HepG2 (cell line): Measurements from ENCODE around the gene CIAO3. TPM values are rescaled to one million over a fixed set of nuclear protein-coding genes. Genes with fewer than 3 reads are reported as not detected.

ENCODE experiments used
- AGO1 ChIP-seq: fragments of 200-400 bp; formaldehyde crosslinking; IDR thresholded peaks from 2 replicates; pipeline ENCODE4 v1.6.1; 2017; ENCODE audit warnings: mild to moderate bottlenecking, low read depth, low read length, moderate library complexity; ENCODE audit not compliant: poor library complexity, severe bottlenecking
- ARID5B ChIP-seq: IDR thresholded peaks from 2 replicates; pipeline ENCODE4 v1.4.0; 2020; ENCODE audit warnings: mild to moderate bottlenecking, missing genetic modification reagents
- EEA1 ChIP-seq: sonication (generic); formaldehyde crosslinking; IDR thresholded peaks from 2 replicates; pipeline ENCODE4 v1.5.1; 2020; ENCODE audit warnings: mild to moderate bottlenecking, missing genetic modification reagents, borderline replicate concordance
- HOXA7 ChIP-seq: sonication (generic); formaldehyde crosslinking; IDR thresholded peaks from 2 replicates; pipeline ENCODE4 v1.8.1; 2022; ENCODE audit warnings: mild to moderate bottlenecking, missing genetic modification reagents, moderate library complexity
- HOXD1 ChIP-seq: sonication (generic); formaldehyde crosslinking; IDR thresholded peaks from 2 replicates; pipeline ENCODE4 v1.5.0; 2020; ENCODE audit warnings: missing genetic modification reagents
- LBX2 ChIP-seq: sonication (generic); formaldehyde crosslinking; IDR thresholded peaks from 2 replicates; pipeline ENCODE4 v1.5.0; 2020; ENCODE audit warnings: missing genetic modification reagents, mild to moderate bottlenecking, borderline replicate concordance
- NCOA2 ChIP-seq: sonication (generic); formaldehyde crosslinking; IDR thresholded peaks from 2 replicates; pipeline ENCODE4 v1.8.0; 2022; ENCODE audit warnings: inconsistent platforms
- TERF1 ChIP-seq: sonication (generic); formaldehyde crosslinking; IDR thresholded peaks from 2 replicates; pipeline ENCODE4 v1.8.0; 2022; ENCODE audit warnings: mild to moderate bottlenecking, missing genetic modification reagents, moderate library complexity
- YEATS2 ChIP-seq: sonication (generic); formaldehyde crosslinking; IDR thresholded peaks from 2 replicates; pipeline ENCODE4 v1.4.0; 2020; ENCODE audit warnings: missing genetic modification reagents, borderline replicate concordance
- YEATS4 ChIP-seq: sonication (generic); formaldehyde crosslinking; IDR thresholded peaks from 2 replicates; pipeline ENCODE4 v1.4.0; 2020; ENCODE audit warnings: missing genetic modification reagents, borderline replicate concordance
- ZFYVE20 ChIP-seq: sonication (generic); formaldehyde crosslinking; IDR thresholded peaks from 2 replicates; pipeline ENCODE4 v1.8.0; 2023; ENCODE audit warnings: low read depth, mild to moderate bottlenecking, moderate library complexity, missing genetic modification reagents, borderline replicate concordance
- ZNF34 ChIP-seq: sonication (generic); formaldehyde crosslinking; IDR thresholded peaks from 2 replicates; pipeline ENCODE4 v1.4.0; 2020; ENCODE audit warnings: mild to moderate bottlenecking, missing genetic modification reagents, borderline replicate concordance
- ZNF564 ChIP-seq: sonication (generic); formaldehyde crosslinking; IDR thresholded peaks from 2 replicates; pipeline ENCODE4 v1.8.1; 2023; ENCODE audit warnings: mild to moderate bottlenecking, missing genetic modification reagents
- ZNF646 ChIP-seq: sonication (generic); formaldehyde crosslinking; IDR thresholded peaks from 2 replicates; pipeline ENCODE4 v1.9.0; 2021; ENCODE audit warnings: mild to moderate bottlenecking, missing genetic modification reagents
- ZNF850 ChIP-seq: sonication (generic); formaldehyde crosslinking; conservative IDR thresholded peaks from 2 replicates; pipeline ENCODE4 v1.9.0; 2021; ENCODE audit warnings: mild to moderate bottlenecking, missing genetic modification reagents
- ZSCAN31 ChIP-seq: sonication (generic); formaldehyde crosslinking; IDR thresholded peaks from 2 replicates; pipeline ENCODE4 v1.5.0; 2020; ENCODE audit warnings: low read depth, mild to moderate bottlenecking, missing genetic modification reagents
- polyA plus RNA-seq, 8 experiments: library from polyadenylated mRNA; depleted of rRNA in 3 of 8; stranded (reverse) in 7 of 8; unstranded in 1 of 8; fragments of >200 nt; fragmentation: Illumina TruSeq in 4 of 8; extraction: Trizol in 4 of 8; gene quantifications; 2 replicates each; pipeline versions ENCODE4 v1.2.1 to v1.2.3, GENCODE V29; 2011 to 2016; ENCODE audit warnings: low read depth in 4 of 8, missing spikeins in 1 of 8, mixed read lengths in 1 of 8; ENCODE audit not compliant: insufficient read depth in 1 of 8
- total RNA-seq, 5 experiments: library from RNA; depleted of rRNA; stranded (reverse); fragments of >200 nt; fragmentation: Illumina TruSeq; extraction: Trizol; gene quantifications; 2 replicates each; pipeline ENCODE4 v1.2.3, GENCODE V29; 2016; ENCODE audit warnings: low read depth in 1 of 5

Gene CIAO3
- total and polyA plus RNA-seq, 2 of the 13 experiments (the other 11 are each of a cell fraction or from before 2014, with no cell fraction given): 21.7 to 25.0 TPM

GRCh38 chr16:715477-716199, 25.2 kb downstream of the CIAO3 start (continued):
- TF ChIP-seq ARID5B (CRISPR knock-in tag) (no peak), YEATS2 (CRISPR knock-in tag) (no peak), ZNF564 (CRISPR knock-in tag) (no peak), HOXA7 (no peak), NCOA2 (CRISPR knock-in tag) (no peak), TERF1 (no peak), EEA1 (no peak), ZFYVE20 (CRISPR knock-in tag) (0 out of 2 replicates have a peak, but pooled peaks have one; percentile 51), ZNF34 (CRISPR knock-in tag) (no peak), ZSCAN31 (CRISPR knock-in tag) (0 out of 2 replicates have a peak, but pooled peaks have one; percentile 24), AGO1 (peak; percentile 91), LBX2 (0 out of 2 replicates have a peak, but pooled peaks have one; percentile 66), ZNF850 (CRISPR knock-in tag) (no peak), HOXD1 (CRISPR knock-in tag) (no peak), ZNF646 (CRISPR knock-in tag) (no peak), YEATS4 (CRISPR knock-in tag) (peak; percentile 31; the same call in 1 of the 2 replicates)
